Sigmoid colon (tissue), 4 donors: ENCODE data around the gene RNF224.

Source experiments
- CTCF ChIP-seq, 4 experiments: fragments of 450-650 bp in 3 of 4; fragments of 200-600 bp in 1 of 4; IDR thresholded peaks; one replicate each; pipeline ENCODE4 v1.5.1; 2016 to 2019; ENCODE audit warnings: antibody characterized with exemption in 4 of 4, mild to moderate bottlenecking in 3 of 4, moderate library complexity in 2 of 4
- EP300 ChIP-seq, 4 donors: sonication (generic); formaldehyde crosslinking; IDR thresholded peaks; one replicate each; pipeline ENCODE4 v1.6.1; 2017; ENCODE audit warnings: antibody characterized with exemption in 4 of 4
- POLR2A ChIP-seq, 2 donors: fragments of 450-650 bp; IDR thresholded peaks; one replicate each; pipeline ENCODE4 v1.6.1; 2016; ENCODE audit warnings: antibody characterized with exemption in 2 of 2, mild to moderate bottlenecking in 2 of 2, moderate library complexity in 2 of 2
- POLR2AphosphoS5 ChIP-seq, 4 donors: sonication (generic); formaldehyde crosslinking; IDR thresholded peaks; one replicate each; pipeline ENCODE4 v1.6.1; 2017; ENCODE audit warnings: antibody characterized with exemption in 4 of 4

- TF ChIP-seq CTCF (IDR thresholded peaks at IDR 0.05) (no peak), POLR2AphosphoS5 (IDR thresholded peaks at IDR 0.05) (no peak), POLR2A (IDR thresholded peaks at IDR 0.05) (no peak), EP300 (IDR thresholded peaks at IDR 0.05) (no peak)
Observed at GRCh38 chr9:137251194-137251461, 23.8 kb downstream of the RNF224 start, which contains the start of gene STPG3.
